HG02973 (cell line): ENCODE results near the gene GPR150.

Source experiments
- ATAC-seq: cut with Tn5 transposase; IDR thresholded peaks from one replicate; pipeline ENCODE4 v1.9.1; 2021; ENCODE audit warnings: moderate library complexity; ENCODE audit not compliant: unreplicated experiment

GPR150 gene

GRCh38 chr5:95647886-95648860 lies 28.3 kb downstream of the GPR150 start:
- no peak for ATAC-seq

- ATAC-seq = no peak
Observed at GRCh38 chr5:95649274-95649673, 29.4 kb downstream of the GPR150 start.

GRCh38 chr5:95649842-95650620 lies 30.1 kb downstream of the GPR150 start:
- ATAC-seq = no peak

- no peak for ATAC-seq
Observed at GRCh38 chr5:95652849-95653248, 33.0 kb downstream of the GPR150 start.

GRCh38 chr5:95654196-95654595 lies 34.3 kb downstream of the GPR150 start:
- no peak for ATAC-seq

- no peak for ATAC-seq
Observed at GRCh38 chr5:95655575-95655974, 35.7 kb downstream of the GPR150 start.

- ATAC-seq = no peak
Observed at GRCh38 chr5:95660060-95660459, 40.2 kb downstream of the GPR150 start.

- ATAC-seq = no peak
Observed at GRCh38 chr5:95662946-95663345, 43.1 kb downstream of the GPR150 start.

- no peak for ATAC-seq
Observed at GRCh38 chr5:95664204-95664786, 44.4 kb downstream of the GPR150 start.

GRCh38 chr5:95667061-95667618 lies 47.3 kb downstream of the GPR150 start:
- no peak for ATAC-seq

- no peak for ATAC-seq
Observed at GRCh38 chr5:95667678-95668077, 47.8 kb downstream of the GPR150 start.

- ATAC-seq = no peak
Observed at GRCh38 chr5:95668216-95668615, 48.3 kb downstream of the GPR150 start.

- ATAC-seq = no peak
Observed at GRCh38 chr5:95668728-95669127, 48.8 kb downstream of the GPR150 start.

- no peak for ATAC-seq
Observed at GRCh38 chr5:95669540-95669939, 49.7 kb downstream of the GPR150 start.

- no peak for ATAC-seq
Observed at GRCh38 chr5:95669985-95670384, 50.1 kb downstream of the GPR150 start.

GRCh38 chr5:95670568-95670967 lies 50.7 kb downstream of the GPR150 start:
- ATAC-seq = no peak
